ENCODE results near the gene SCFD2. TPM values are rescaled to one million over a fixed set of nuclear protein-coding genes. Genes with fewer than 3 reads are reported as not detected.

Gene SCFD2
- total and polyA plus RNA-seq, 2 experiments from 2014 or later = 13.2 to 15.9 TPM

GRCh38 chr4:52950226-52950625, 415.6 kb downstream of the SCFD2 start:
- peaks cover 35% of the 10 kb centered on the region for H3K4me1 ChIP-seq (ENCODE audit: low read depth)
- TF ChIP-seq CTCF (IDR thresholded peaks at IDR 0.05; ENCODE audit: low read depth, low read length) = no peak
- H3K36me3 ChIP-seq = no peaks in the 10 kb centered on the region
- no peak overlapping the region for H3K27ac ChIP-seq
- no peak for DNase-seq (ENCODE audit: low read depth in 1 of 2, low spot score in 1 of 2)
- no peak overlapping the region for H3K4me3 ChIP-seq
- H3K27me3 ChIP-seq = no peaks in the 10 kb centered on the region
- no peaks in the 10 kb centered on the region for H3K9me3 ChIP-seq (ENCODE audit: low read depth)

- Histone ChIP-seq H3K4me1 (ENCODE audit: low read depth) (peaks cover 35% of the 10 kb centered on the region), H3K27me3 (no peaks in the 10 kb centered on the region), H3K9me3 (ENCODE audit: low read depth) (no peaks in the 10 kb centered on the region), H3K4me3 (no peak overlapping the region), H3K27ac (no peak overlapping the region), H3K36me3 (no peaks in the 10 kb centered on the region)
- no peak for TF ChIP-seq CTCF (IDR thresholded peaks at IDR 0.05; ENCODE audit: low read depth, low read length)
- DNase-seq (ENCODE audit: low read depth in 1 of 2, low spot score in 1 of 2) = no peak
Measured at GRCh38 chr4:52949336-52949735, 416.5 kb downstream of the SCFD2 start.

- no peak for TF ChIP-seq CTCF (IDR thresholded peaks at IDR 0.05; ENCODE audit: low read depth, low read length)
- no peak for DNase-seq (ENCODE audit: low read depth in 1 of 2, low spot score in 1 of 2)
- peaks cover 41% of the 10 kb centered on the region for H3K4me1 ChIP-seq (ENCODE audit: low read depth)
- H3K27ac ChIP-seq = no peak overlapping the region
- H3K36me3 ChIP-seq = no peaks in the 10 kb centered on the region
- H3K9me3 ChIP-seq (ENCODE audit: low read depth) = no peaks in the 10 kb centered on the region
- H3K4me3 ChIP-seq = no peak overlapping the region
- no peaks in the 10 kb centered on the region for H3K27me3 ChIP-seq
Measured at GRCh38 chr4:52948057-52948423, 417.8 kb downstream of the SCFD2 start.

- no peak for DNase-seq (ENCODE audit: low read depth in 1 of 2, low spot score in 1 of 2)
- peaks cover 41% of the 10 kb centered on the region for H3K4me1 ChIP-seq (ENCODE audit: low read depth)
- no peaks in the 10 kb centered on the region for H3K27me3 ChIP-seq
- no peak overlapping the region for H3K4me3 ChIP-seq
- no peaks in the 10 kb centered on the region for H3K9me3 ChIP-seq (ENCODE audit: low read depth)
- no peaks in the 10 kb centered on the region for H3K36me3 ChIP-seq
- TF ChIP-seq CTCF (IDR thresholded peaks at IDR 0.05; ENCODE audit: low read depth, low read length) = no peak
- peak overlapping the region; percentile 85 for H3K27ac ChIP-seq
Measured at GRCh38 chr4:52947401-52948056, 418.3 kb downstream of the SCFD2 start.

- no peaks in the 10 kb centered on the region for H3K27me3 ChIP-seq
- peaks cover 40% of the 10 kb centered on the region for H3K4me1 ChIP-seq (ENCODE audit: low read depth)
- no peaks in the 10 kb centered on the region for H3K36me3 ChIP-seq
- H3K27ac ChIP-seq = peak overlapping the region; percentile 85
- DNase-seq (ENCODE audit: low read depth in 1 of 2, low spot score in 1 of 2) = peak in 1 of 2 donors; percentile 52
- no peak overlapping the region for H3K4me3 ChIP-seq
- H3K9me3 ChIP-seq (ENCODE audit: low read depth) = no peaks in the 10 kb centered on the region
- no peak for TF ChIP-seq CTCF (IDR thresholded peaks at IDR 0.05; ENCODE audit: low read depth, low read length)
Measured at GRCh38 chr4:52946855-52947254, 419.0 kb downstream of the SCFD2 start.

Data from cardiac muscle cell (in vitro differentiated cells and primary cell).